ENCODE data around the gene DMD. TPM values are rescaled to one million over a fixed set of nuclear protein-coding genes. Genes with fewer than 3 reads are reported as not detected.

The DMD gene
- total RNA-seq, 2 donors from 2014 or later, result 19.6 to 24.9 TPM

DNA sequence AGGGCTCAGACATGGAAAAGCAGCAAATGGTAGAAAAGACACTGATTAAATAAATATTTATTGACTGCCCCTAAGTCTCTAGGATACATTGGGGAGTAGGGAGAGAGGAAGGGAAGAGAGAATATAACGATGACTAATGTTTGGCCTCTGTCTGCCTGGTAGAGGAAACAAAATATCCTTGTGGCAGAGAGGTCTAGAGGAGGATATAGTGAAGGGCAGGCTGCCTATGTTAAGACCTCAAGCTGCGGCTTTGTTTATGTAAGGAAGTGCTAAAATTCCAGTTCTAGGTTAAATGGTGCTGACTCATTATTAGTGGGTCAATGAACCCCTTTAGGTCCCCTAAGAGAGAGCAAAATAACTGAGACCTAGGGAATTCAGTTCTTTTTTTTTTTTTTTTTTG lies 1712.2 kb downstream of the DMD start:
- peaks cover 2% of the 10 kb centered on the region for H3K4me1 Mint-ChIP-seq
- Histone ChIP-seq H3K9ac (ENCODE audit: extremely low read depth, low read length, poor library complexity, severe bottlenecking) (no peak overlapping the region), H3K4me1 (ENCODE audit: control insufficient read depth, insufficient read depth, low read length) (no peaks in the 10 kb centered on the region), H3K36me3 (ENCODE audit: control insufficient read depth, insufficient read depth, low read length) (no peaks in the 10 kb centered on the region), H3K27me3 (ENCODE audit: control insufficient read depth, insufficient read depth, low read length, poor library complexity, severe bottlenecking) (no peaks in the 10 kb centered on the region), H3K4me3 (ENCODE audit: low read length) (no peak overlapping the region), H3K9me3 (ENCODE audit: control insufficient read depth, low read length) (no peaks in the 10 kb centered on the region), H3K27ac (ENCODE audit: low read depth, low read length) (peak overlapping the region; percentile 78)
- TF ChIP-seq, protein P1, sequence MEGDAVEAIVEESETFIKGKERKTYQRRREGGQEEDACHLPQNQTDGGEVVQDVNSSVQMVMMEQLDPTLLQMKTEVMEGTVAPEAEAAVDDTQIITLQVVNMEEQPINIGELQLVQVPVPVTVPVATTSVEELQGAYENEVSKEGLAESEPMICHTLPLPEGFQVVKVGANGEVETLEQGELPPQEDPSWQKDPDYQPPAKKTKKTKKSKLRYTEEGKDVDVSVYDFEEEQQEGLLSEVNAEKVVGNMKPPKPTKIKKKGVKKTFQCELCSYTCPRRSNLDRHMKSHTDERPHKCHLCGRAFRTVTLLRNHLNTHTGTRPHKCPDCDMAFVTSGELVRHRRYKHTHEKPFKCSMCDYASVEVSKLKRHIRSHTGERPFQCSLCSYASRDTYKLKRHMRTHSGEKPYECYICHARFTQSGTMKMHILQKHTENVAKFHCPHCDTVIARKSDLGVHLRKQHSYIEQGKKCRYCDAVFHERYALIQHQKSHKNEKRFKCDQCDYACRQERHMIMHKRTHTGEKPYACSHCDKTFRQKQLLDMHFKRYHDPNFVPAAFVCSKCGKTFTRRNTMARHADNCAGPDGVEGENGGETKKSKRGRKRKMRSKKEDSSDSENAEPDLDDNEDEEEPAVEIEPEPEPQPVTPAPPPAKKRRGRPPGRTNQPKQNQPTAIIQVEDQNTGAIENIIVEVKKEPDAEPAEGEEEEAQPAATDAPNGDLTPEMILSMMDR (conservative IDR thresholded peaks at IDR 0.05), result no peak
- DNase-seq, result no peak
- H3K9me3 Mint-ChIP-seq, result peaks cover 39% of the 10 kb centered on the region
- H3K27me3 Mint-ChIP-seq (ENCODE audit: insufficient read depth), result no peaks in the 10 kb centered on the region
- no peaks in the 10 kb centered on the region for H3K36me3 Mint-ChIP-seq (ENCODE audit: low read depth)
- no peak overlapping the region for H3K4me3 Mint-ChIP-seq
- WGBS, 2 experiments (ENCODE audit: insufficient coverage in 1 of 2, insufficient read length in 1 of 2), result 40 to 73% methylated on average over 1 to 2 of the region's 2 CpGs
- peak overlapping the region; percentile 3 for H3K27ac Mint-ChIP-seq

DNA sequence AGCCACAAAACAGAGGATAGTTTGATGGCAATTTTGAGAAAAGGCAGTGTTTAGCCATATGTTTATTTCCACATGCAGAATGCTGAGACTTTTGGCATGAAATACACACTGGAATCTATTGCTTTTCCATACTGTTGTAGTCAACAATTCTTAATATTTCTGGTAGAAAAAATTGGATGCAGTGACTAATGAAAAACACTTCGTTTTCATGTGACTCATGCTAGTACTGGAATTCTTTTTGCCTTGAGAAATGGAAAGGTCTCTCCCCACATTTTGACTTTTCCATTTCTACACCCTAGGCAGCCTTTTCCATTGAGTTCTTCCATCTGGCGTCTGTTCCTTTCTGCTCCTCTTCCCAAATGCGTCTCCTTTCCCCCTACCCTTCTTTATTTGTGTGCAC lies 1714.3 kb downstream of the DMD start:
- 96% methylated on average over 3 of the region's 3 CpGs; no CpG with 5 or more reads in 1 of the 2 experiments for WGBS, 2 experiments (ENCODE audit: insufficient coverage in 1 of 2, insufficient read length in 1 of 2)
- H3K27ac Mint-ChIP-seq, result no peak overlapping the region

DNA sequence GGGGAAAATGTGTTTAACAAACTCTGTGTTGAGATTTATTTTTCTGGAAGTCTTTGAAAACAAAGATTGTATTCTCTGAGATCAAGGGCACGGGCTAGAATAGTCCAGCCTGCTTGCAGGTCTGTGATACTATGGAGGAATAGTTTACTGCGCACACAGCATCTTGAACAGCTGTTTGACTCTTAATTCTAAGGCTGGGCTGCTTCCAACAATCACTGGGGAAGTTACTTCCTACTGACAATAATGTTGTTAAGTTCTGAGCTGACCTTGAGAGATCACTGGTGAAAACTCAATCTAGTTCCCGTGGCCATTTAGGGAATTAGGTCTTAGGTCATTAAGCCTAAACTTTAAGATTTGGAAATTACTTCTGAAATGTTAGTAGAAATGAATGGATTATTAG lies 1723.4 kb downstream of the DMD start:
- H3K4me1 ChIP-seq (ENCODE audit: control insufficient read depth, insufficient read depth, low read length), result no peaks in the 10 kb centered on the region
- Mint-ChIP-seq H3K9me3 (peaks cover 28% of the 10 kb centered on the region), H3K4me3 (no peak overlapping the region), H3K36me3 (ENCODE audit: low read depth) (no peaks in the 10 kb centered on the region), H3K27me3 (ENCODE audit: insufficient read depth) (no peaks in the 10 kb centered on the region), H3K4me1 (peaks cover 2% of the 10 kb centered on the region), H3K27ac (no peak overlapping the region)
- H3K4me3 ChIP-seq (ENCODE audit: low read length), result no peak overlapping the region
- DNase-seq, result no peak
- no peak overlapping the region for H3K9ac ChIP-seq (ENCODE audit: extremely low read depth, low read length, poor library complexity, severe bottlenecking)
- H3K27me3 ChIP-seq (ENCODE audit: control insufficient read depth, insufficient read depth, low read length, poor library complexity, severe bottlenecking), result no peaks in the 10 kb centered on the region
- no peak overlapping the region for H3K27ac ChIP-seq (ENCODE audit: low read depth, low read length)
- WGBS, 2 experiments (ENCODE audit: insufficient coverage in 1 of 2, insufficient read length in 1 of 2), result 94 to 100% methylated on average over 1 to 3 of the region's 3 CpGs
- H3K36me3 ChIP-seq (ENCODE audit: control insufficient read depth, insufficient read depth, low read length), result no peaks in the 10 kb centered on the region
- no peaks in the 10 kb centered on the region for H3K9me3 ChIP-seq (ENCODE audit: control insufficient read depth, low read length)
- TF ChIP-seq, protein P1 (conservative IDR thresholded peaks at IDR 0.05), result no peak

More for the DNA sequence above, 1714.3 kb downstream of the DMD start:
- H3K4me3 Mint-ChIP-seq, result no peak overlapping the region
- H3K36me3 Mint-ChIP-seq (ENCODE audit: low read depth), result no peaks in the 10 kb centered on the region
- Histone ChIP-seq H3K36me3 (ENCODE audit: control insufficient read depth, insufficient read depth, low read length) (no peaks in the 10 kb centered on the region), H3K27ac (ENCODE audit: low read depth, low read length) (no peak overlapping the region), H3K9ac (ENCODE audit: extremely low read depth, low read length, poor library complexity, severe bottlenecking) (no peak overlapping the region), H3K27me3 (ENCODE audit: control insufficient read depth, insufficient read depth, low read length, poor library complexity, severe bottlenecking) (no peaks in the 10 kb centered on the region), H3K4me3 (ENCODE audit: low read length) (no peak overlapping the region), H3K9me3 (ENCODE audit: control insufficient read depth, low read length) (no peaks in the 10 kb centered on the region), H3K4me1 (ENCODE audit: control insufficient read depth, insufficient read depth, low read length) (no peaks in the 10 kb centered on the region)
- DNase-seq, result no peak
- H3K27me3 Mint-ChIP-seq (ENCODE audit: insufficient read depth), result no peaks in the 10 kb centered on the region
- TF ChIP-seq, protein P1 (conservative IDR thresholded peaks at IDR 0.05), result no peak
- peaks cover 51% of the 10 kb centered on the region for H3K9me3 Mint-ChIP-seq
- H3K4me1 Mint-ChIP-seq, result peaks cover 2% of the 10 kb centered on the region
